ENCODE data around the gene PATJ.

DNA sequence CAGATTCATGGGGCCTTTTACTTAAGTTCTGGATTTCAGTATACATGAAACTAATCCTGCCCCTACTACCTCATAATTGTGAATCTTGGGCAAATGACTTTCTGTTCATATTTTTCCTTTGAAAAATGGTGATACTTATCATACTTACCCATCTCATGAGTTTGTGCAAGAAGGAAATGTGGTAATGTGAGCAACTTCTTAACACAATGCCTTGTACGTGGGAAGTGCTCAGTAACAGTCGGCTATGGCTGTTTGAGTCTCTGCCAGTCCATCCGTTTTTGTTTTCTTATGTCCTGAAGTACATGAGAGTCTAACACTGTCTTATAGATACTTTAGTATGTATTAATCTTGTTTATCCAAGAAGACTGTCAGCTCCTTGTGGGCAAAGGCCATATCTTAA lies 86.5 kb downstream of the PATJ start:
- TF ChIP-seq POLR2A (IDR thresholded peaks at IDR 0.05), result no peak
- TF ChIP-seq, protein P1, sequence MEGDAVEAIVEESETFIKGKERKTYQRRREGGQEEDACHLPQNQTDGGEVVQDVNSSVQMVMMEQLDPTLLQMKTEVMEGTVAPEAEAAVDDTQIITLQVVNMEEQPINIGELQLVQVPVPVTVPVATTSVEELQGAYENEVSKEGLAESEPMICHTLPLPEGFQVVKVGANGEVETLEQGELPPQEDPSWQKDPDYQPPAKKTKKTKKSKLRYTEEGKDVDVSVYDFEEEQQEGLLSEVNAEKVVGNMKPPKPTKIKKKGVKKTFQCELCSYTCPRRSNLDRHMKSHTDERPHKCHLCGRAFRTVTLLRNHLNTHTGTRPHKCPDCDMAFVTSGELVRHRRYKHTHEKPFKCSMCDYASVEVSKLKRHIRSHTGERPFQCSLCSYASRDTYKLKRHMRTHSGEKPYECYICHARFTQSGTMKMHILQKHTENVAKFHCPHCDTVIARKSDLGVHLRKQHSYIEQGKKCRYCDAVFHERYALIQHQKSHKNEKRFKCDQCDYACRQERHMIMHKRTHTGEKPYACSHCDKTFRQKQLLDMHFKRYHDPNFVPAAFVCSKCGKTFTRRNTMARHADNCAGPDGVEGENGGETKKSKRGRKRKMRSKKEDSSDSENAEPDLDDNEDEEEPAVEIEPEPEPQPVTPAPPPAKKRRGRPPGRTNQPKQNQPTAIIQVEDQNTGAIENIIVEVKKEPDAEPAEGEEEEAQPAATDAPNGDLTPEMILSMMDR (IDR thresholded peaks at IDR 0.05), result no peak
